NT2/D1 (cell line): Measurements from ENCODE around the gene CCDC51.

Source experiments
- DNase-seq: peaks from one replicate; pipeline ENCODE4 v3.0.0-alpha.2; 2011; ENCODE audit warnings: low read depth, low spot score
- H3K27me3 ChIP-seq: 2 replicates; pipeline ENCODE4 v1.6.0; 2011; ENCODE audit warnings: mild to moderate bottlenecking; ENCODE audit not compliant: insufficient read length, insufficient read depth
- H3K36me3 ChIP-seq: 2 replicates; pipeline ENCODE4 v1.6.1; 2011; ENCODE audit warnings: mild to moderate bottlenecking, low read length, mixed read lengths; ENCODE audit not compliant: insufficient read depth, insufficient read length
- H3K4me1 ChIP-seq: 2 replicates; pipeline ENCODE4 v1.5.1; 2011; ENCODE audit not compliant: insufficient read depth, insufficient read length
- H3K4me3 ChIP-seq: 2 replicates; pipeline ENCODE4 v1.5.1; 2011; ENCODE audit warnings: low read depth; ENCODE audit not compliant: insufficient read length
- H3K9ac ChIP-seq: 2 replicates; pipeline ENCODE4 v1.6.0; 2011; ENCODE audit warnings: low read depth; ENCODE audit not compliant: insufficient read length
- H3K9me3 ChIP-seq: 2 replicates; pipeline ENCODE4 v1.5.1; 2011; ENCODE audit warnings: mild to moderate bottlenecking, low read length; ENCODE audit not compliant: insufficient read depth
- SUZ12 ChIP-seq: IDR thresholded peaks from 2 replicates; pipeline ENCODE4 v1.6.1; 2011; ENCODE audit not compliant: insufficient read length, insufficient read depth; ENCODE audit errors: extremely low read depth
- YY1 ChIP-seq: IDR thresholded peaks from 2 replicates; pipeline ENCODE4 v1.6.1; 2011; ENCODE audit not compliant: insufficient read length, insufficient read depth
- ZNF274 ChIP-seq: IDR thresholded peaks from 2 replicates; pipeline ENCODE4 v1.6.1; 2011; ENCODE audit warnings: mild to moderate bottlenecking, low read depth, low read length

The CCDC51 gene

GRCh38 chr3:48469046-48469915 is 29.4 kb upstream of the CCDC51 start:
- H3K36me3 ChIP-seq: peaks cover 59% of the 10 kb centered on the region
- no peak overlapping the region for H3K4me3 ChIP-seq
- no peaks in the 10 kb centered on the region for H3K27me3 ChIP-seq
- peaks cover 35% of the 10 kb centered on the region for H3K4me1 ChIP-seq
- no peak overlapping the region for H3K9ac ChIP-seq
- no peaks in the 10 kb centered on the region for H3K9me3 ChIP-seq
- no peak for DNase-seq
- TF ChIP-seq ZNF274 (no peak), SUZ12 (no peak), YY1 (no peak)

- H3K4me3 ChIP-seq: no peak overlapping the region
- no peaks in the 10 kb centered on the region for H3K27me3 ChIP-seq
- DNase-seq: no peak
- H3K9ac ChIP-seq: no peak overlapping the region
- peaks cover 68% of the 10 kb centered on the region for H3K36me3 ChIP-seq
- H3K9me3 ChIP-seq: no peaks in the 10 kb centered on the region
- peaks cover 35% of the 10 kb centered on the region for H3K4me1 ChIP-seq
- TF ChIP-seq SUZ12 (no peak), ZNF274 (no peak), YY1 (no peak)
These were observed 28.4 kb upstream of the CCDC51 start for GRCh38 chr3:48468329-48468731.

- H3K9ac ChIP-seq: no peak overlapping the region
- H3K27me3 ChIP-seq: no peaks in the 10 kb centered on the region
- H3K4me3 ChIP-seq: no peak overlapping the region
- H3K4me1 ChIP-seq: peaks cover 35% of the 10 kb centered on the region
- TF ChIP-seq ZNF274: no peak
- TF ChIP-seq YY1: no peak
- TF ChIP-seq SUZ12: no peak
- no peaks in the 10 kb centered on the region for H3K9me3 ChIP-seq
- no peak for DNase-seq
- peaks cover 75% of the 10 kb centered on the region for H3K36me3 ChIP-seq
These were observed 27.8 kb upstream of the CCDC51 start for GRCh38 chr3:48467473-48468267.

GRCh38 chr3:48467110-48467454 is 27.2 kb upstream of the CCDC51 start:
- no peak for TF ChIP-seq YY1
- TF ChIP-seq SUZ12: no peak
- no peak for TF ChIP-seq ZNF274
- peaks cover 77% of the 10 kb centered on the region for H3K36me3 ChIP-seq

GRCh38 chr3:48466386-48467109 is 26.6 kb upstream of the CCDC51 start:
- peak overlapping the region; percentile 65 for H3K9ac ChIP-seq

More at GRCh38 chr3:48467110-48467454, 27.2 kb upstream of the CCDC51 start:
- H3K9me3 ChIP-seq: no peaks in the 10 kb centered on the region
- H3K27me3 ChIP-seq: no peaks in the 10 kb centered on the region
- no peak overlapping the region for H3K4me3 ChIP-seq
- peaks cover 35% of the 10 kb centered on the region for H3K4me1 ChIP-seq
- DNase-seq: no peak
- peak overlapping the region; percentile 6 for H3K9ac ChIP-seq

GRCh38 chr3:48465531-48466378 is 25.8 kb upstream of the CCDC51 start:
- Histone ChIP-seq H3K27me3 (no peaks in the 10 kb centered on the region), H3K4me3 (no peak overlapping the region), H3K9ac (peak overlapping the region; percentile 65), H3K36me3 (peaks cover 87% of the 10 kb centered on the region), H3K9me3 (no peaks in the 10 kb centered on the region), H3K4me1 (peaks cover 35% of the 10 kb centered on the region)
- DNase-seq: peak; percentile 97
- TF ChIP-seq SUZ12 (no peak), YY1 (no peak), ZNF274 (no peak)

More at GRCh38 chr3:48466386-48467109, 26.6 kb upstream of the CCDC51 start:
- TF ChIP-seq ZNF274 (no peak), YY1 (no peak), SUZ12 (no peak)
- DNase-seq: no peak
- no peak overlapping the region for H3K4me3 ChIP-seq
- no peaks in the 10 kb centered on the region for H3K9me3 ChIP-seq
- no peaks in the 10 kb centered on the region for H3K27me3 ChIP-seq
- peaks cover 35% of the 10 kb centered on the region for H3K4me1 ChIP-seq
- peaks cover 79% of the 10 kb centered on the region for H3K36me3 ChIP-seq
